Gastroesophageal sphincter (tissue), 4 donors: ENCODE measurements around the gene BCR. TPM values are rescaled to one million over a fixed set of nuclear protein-coding genes. Genes with fewer than 3 reads are reported as not detected.

Experiments used
- ATAC-seq: fragments of 150-250 bp; one replicate; pipeline ENCODE4 v1.9.1; 2016; ENCODE audit warnings: mild to moderate bottlenecking, moderate library complexity
- H3K27ac ChIP-seq, 4 donors: fragments of 200-600 bp; sonication (generic) in 3 of 4; 1 replicate in 3 of 4; 2 replicates in 1 of 4; pipeline ENCODE4 v1.5.1; 2016 to 2019
- H3K27me3 ChIP-seq: fragments of 200-600 bp; sonication (generic); one replicate; pipeline ENCODE4 v1.5.1; 2019
- H3K36me3 ChIP-seq, 2 donors: fragments of 200-600 bp; sonication (generic); one replicate each; pipeline ENCODE4 v1.5.1; 2019; ENCODE audit warnings: control low read depth in 1 of 2
- H3K4me1 ChIP-seq, 3 donors: fragments of 200-600 bp; sonication (generic); 1 replicate in 2 of 3; 2 replicates in 1 of 3; pipeline ENCODE4 v1.5.1; 2016 to 2019; ENCODE audit warnings: control low read depth in 2 of 3
- H3K4me3 ChIP-seq, 2 donors: fragments of 200-600 bp; sonication (generic); one replicate each; pipeline ENCODE4 v1.5.1; 2019; ENCODE audit warnings: mild to moderate bottlenecking in 1 of 2, moderate library complexity in 1 of 2
- H3K9me3 ChIP-seq, 3 donors: fragments of 200-600 bp; sonication (generic); one replicate each; pipeline ENCODE4 v1.5.1; 2017 to 2019; ENCODE audit warnings: control low read depth in 2 of 3
- EP300 ChIP-seq: sonication (generic); formaldehyde crosslinking; IDR thresholded peaks from one replicate; pipeline ENCODE4 v1.6.1; 2017; ENCODE audit warnings: antibody characterized with exemption, mild to moderate bottlenecking
- POLR2A ChIP-seq, 2 donors: fragments of 450-650 bp; IDR thresholded peaks; one replicate each; pipeline ENCODE4 v1.6.1; 2017; ENCODE audit warnings: antibody characterized with exemption in 2 of 2, mild to moderate bottlenecking in 2 of 2, moderate library complexity in 1 of 2
- POLR2AphosphoS5 ChIP-seq: sonication (generic); formaldehyde crosslinking; IDR thresholded peaks from one replicate; pipeline ENCODE4 v1.6.1; 2017; ENCODE audit warnings: antibody characterized with exemption
- WGBS, 2 donors: methylation state at CpG; one replicate each; pipeline ENCODE4 v1.1.5; 2018; ENCODE audit warnings: low coverage in 1 of 2; 5-methylcytosine and 5-hydroxymethylcytosine counted together
- total RNA-seq, 4 donors: library from RNA; depleted of rRNA; stranded (reverse); fragments of >200 nt; gene quantifications; one replicate each; pipeline ENCODE4 v1.1.0, GENCODE V29; 2016
- TF ChIP-seq, protein P1 (sequence below), 4 experiments: fragments of 200-600 bp in 2 of 4; fragments of 450-650 bp in 2 of 4; sonication (generic) in 1 of 4; IDR thresholded peaks; one replicate each; pipeline ENCODE4 v1.5.1; 2017 to 2019; ENCODE audit warnings: antibody characterized with exemption in 4 of 4, mild to moderate bottlenecking in 2 of 4, moderate library complexity in 2 of 4

The BCR gene
- total RNA-seq, 4 donors from 2014 or later, result 39.2 to 81.1 (median 46.2) TPM

- Histone ChIP-seq H3K4me1 (peaks cover 0 to 62% (median 26%) of the 10 kb centered on the region in 3 donors), H3K27ac (peak overlapping the region in 3 of 4 donors; percentile 90 to 93 (median 90)), H3K36me3 (peaks cover 0 to 80% of the 10 kb centered on the region in 2 donors), H3K27me3 (no peaks in the 10 kb centered on the region), H3K4me3 (no peak overlapping the region), H3K9me3 (no peaks in the 10 kb centered on the region)
- TF ChIP-seq POLR2A (IDR thresholded peaks at IDR 0.05), result no peak
- no peak for TF ChIP-seq EP300
- peak; percentile 33 for TF ChIP-seq POLR2AphosphoS5
- TF ChIP-seq, protein P1, sequence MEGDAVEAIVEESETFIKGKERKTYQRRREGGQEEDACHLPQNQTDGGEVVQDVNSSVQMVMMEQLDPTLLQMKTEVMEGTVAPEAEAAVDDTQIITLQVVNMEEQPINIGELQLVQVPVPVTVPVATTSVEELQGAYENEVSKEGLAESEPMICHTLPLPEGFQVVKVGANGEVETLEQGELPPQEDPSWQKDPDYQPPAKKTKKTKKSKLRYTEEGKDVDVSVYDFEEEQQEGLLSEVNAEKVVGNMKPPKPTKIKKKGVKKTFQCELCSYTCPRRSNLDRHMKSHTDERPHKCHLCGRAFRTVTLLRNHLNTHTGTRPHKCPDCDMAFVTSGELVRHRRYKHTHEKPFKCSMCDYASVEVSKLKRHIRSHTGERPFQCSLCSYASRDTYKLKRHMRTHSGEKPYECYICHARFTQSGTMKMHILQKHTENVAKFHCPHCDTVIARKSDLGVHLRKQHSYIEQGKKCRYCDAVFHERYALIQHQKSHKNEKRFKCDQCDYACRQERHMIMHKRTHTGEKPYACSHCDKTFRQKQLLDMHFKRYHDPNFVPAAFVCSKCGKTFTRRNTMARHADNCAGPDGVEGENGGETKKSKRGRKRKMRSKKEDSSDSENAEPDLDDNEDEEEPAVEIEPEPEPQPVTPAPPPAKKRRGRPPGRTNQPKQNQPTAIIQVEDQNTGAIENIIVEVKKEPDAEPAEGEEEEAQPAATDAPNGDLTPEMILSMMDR (IDR thresholded peaks at IDR 0.05), result no peak
- peak; percentile 8 for ATAC-seq
- WGBS, 2 donors, result 36 to 45% methylated on average over 7 to 8 of the region's 11 CpGs
These were observed 98.8 kb downstream of the BCR start for GRCh38 chr22:23278883-23279675.

DNA sequence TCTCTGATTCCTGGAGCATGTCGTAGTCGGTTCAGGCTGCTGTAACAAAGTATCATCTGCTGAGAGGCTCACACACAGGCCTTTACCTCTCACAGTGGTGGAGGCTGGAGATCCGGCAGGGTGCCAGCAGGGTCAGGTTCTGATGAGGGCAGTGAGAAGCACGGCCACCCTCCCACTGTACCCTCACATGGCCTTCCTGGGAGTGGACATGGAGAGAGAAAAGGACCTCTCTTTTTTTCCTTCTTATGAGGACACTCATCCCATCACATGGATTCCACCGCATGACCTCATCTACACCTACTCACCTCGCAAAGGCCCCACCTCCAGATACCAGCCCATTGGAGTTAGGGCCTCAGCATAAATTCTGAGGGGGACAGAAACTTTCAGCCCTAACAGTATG lies 99.5 kb downstream of the BCR start:
- WGBS, 2 donors, result 81% methylated on average over 4 of the region's 6 CpGs; no CpG with 5 or more reads in 1 of the 2 donors
- Histone ChIP-seq H3K36me3 (peaks cover 0 to 80% of the 10 kb centered on the region in 2 donors), H3K4me3 (no peak overlapping the region), H3K9me3 (no peaks in the 10 kb centered on the region), H3K27me3 (no peaks in the 10 kb centered on the region), H3K27ac (peak overlapping the region in 3 of 4 donors; percentile 90 to 93 (median 90)), H3K4me1 (peaks cover 0 to 69% (median 26%) of the 10 kb centered on the region in 3 donors)
- ATAC-seq, result no peak
- TF ChIP-seq, protein P1 (IDR thresholded peaks at IDR 0.05), result no peak
- no peak for TF ChIP-seq POLR2A (IDR thresholded peaks at IDR 0.05)

DNA sequence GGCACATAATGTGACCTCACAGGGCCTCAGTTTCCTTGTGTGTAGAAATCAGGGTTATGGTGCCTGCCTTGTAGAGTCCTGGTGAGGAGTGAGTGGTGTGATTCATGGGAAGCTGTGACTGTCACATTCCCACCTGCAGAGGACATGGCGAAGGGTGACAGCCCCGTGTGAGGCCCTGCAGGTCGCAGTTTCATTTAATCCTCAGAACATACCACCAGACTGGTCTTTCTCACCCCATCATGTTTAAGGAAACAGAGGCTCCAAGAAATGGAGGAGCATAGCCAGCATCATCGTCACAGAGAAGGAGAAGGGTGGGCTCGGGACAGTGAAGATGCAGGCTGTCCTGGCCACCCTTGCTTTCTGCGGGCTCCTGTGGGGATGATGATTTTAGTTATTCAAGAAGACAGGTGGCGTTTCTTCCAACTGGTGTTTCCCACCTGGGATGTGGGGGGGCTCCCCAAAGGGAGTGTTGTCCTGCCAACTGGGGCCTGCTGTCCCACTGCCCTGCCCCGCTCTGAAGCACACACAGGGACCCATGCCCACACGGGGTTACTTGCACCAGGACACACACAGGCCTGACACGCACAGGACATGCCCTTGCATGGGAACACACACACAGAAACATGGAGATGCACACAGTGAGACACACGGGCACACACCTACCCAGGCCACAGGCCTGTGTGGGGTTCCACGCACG lies 100.2 kb downstream of the BCR start:
- Histone ChIP-seq H3K4me1 (peaks cover 0 to 76% (median 30%) of the 10 kb centered on the region in 3 donors), H3K27ac (peak overlapping the region in 3 of 4 donors; percentile 90 to 93 (median 90)), H3K27me3 (no peaks in the 10 kb centered on the region), H3K9me3 (no peaks in the 10 kb centered on the region), H3K4me3 (no peak overlapping the region), H3K36me3 (peaks cover 0 to 80% of the 10 kb centered on the region in 2 donors)
- WGBS, 2 donors, result 86 to 93% methylated on average over 3 to 7 of the region's 13 CpGs
- no peak for TF ChIP-seq POLR2AphosphoS5
- TF ChIP-seq, protein P1 (IDR thresholded peaks at IDR 0.05), result no peak
- no peak for TF ChIP-seq EP300
- TF ChIP-seq POLR2A (IDR thresholded peaks at IDR 0.05), result no peak
- ATAC-seq, result no peak

- Histone ChIP-seq H3K4me3 (no peak overlapping the region), H3K9me3 (no peaks in the 10 kb centered on the region), H3K36me3 (peaks cover 0 to 80% of the 10 kb centered on the region in 2 donors), H3K27ac (peak overlapping the region; percentile 55 to 93 (median 90)), H3K4me1 (peaks cover 0 to 82% (median 33%) of the 10 kb centered on the region in 3 donors), H3K27me3 (no peaks in the 10 kb centered on the region)
- no peak for TF ChIP-seq EP300
- TF ChIP-seq, protein P1 (IDR thresholded peaks at IDR 0.05), result no peak
- TF ChIP-seq POLR2AphosphoS5, result no peak
- TF ChIP-seq POLR2A (IDR thresholded peaks at IDR 0.05), result no peak
- ATAC-seq, result no peak
- WGBS, 2 donors, result 80% methylated on average over 1 of the region's 11 CpGs; no CpG with 5 or more reads in 1 of the 2 donors
These were observed 100.7 kb downstream of the BCR start for GRCh38 chr22:23281053-23281405.
